ENCODE measurements around the gene LIPM.
A peak's percentile ranks its signal among the peaks of the same experiment; 100 is the strongest.

The LIPM gene

DNA sequence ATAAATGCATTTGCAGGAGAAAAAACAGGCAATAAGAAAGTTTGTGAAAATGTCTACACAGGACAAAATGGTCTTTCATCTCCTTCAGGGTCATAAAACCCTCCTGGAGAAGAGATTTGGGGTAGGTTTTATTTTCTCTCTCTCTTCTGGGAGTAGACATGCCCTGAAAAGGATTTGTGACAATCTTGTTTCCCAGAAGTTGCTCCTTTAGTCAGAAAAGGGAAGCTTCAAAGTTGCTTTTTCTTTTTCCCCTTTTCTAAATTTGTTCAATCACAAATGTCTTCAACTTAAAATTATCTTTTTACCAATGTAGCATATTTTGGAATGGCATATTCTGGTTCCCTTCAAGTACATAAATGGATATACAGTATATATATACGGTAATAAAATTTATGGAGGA is 58.5 kb downstream of the LIPM start:
- TF ChIP-seq GATA1 (IDR thresholded peaks at IDR 0.05; ENCODE audit: low read depth, low read length) (no peak), POLR2A (IDR thresholded peaks at IDR 0.05; ENCODE audit: low read length) (no peak)

DNA sequence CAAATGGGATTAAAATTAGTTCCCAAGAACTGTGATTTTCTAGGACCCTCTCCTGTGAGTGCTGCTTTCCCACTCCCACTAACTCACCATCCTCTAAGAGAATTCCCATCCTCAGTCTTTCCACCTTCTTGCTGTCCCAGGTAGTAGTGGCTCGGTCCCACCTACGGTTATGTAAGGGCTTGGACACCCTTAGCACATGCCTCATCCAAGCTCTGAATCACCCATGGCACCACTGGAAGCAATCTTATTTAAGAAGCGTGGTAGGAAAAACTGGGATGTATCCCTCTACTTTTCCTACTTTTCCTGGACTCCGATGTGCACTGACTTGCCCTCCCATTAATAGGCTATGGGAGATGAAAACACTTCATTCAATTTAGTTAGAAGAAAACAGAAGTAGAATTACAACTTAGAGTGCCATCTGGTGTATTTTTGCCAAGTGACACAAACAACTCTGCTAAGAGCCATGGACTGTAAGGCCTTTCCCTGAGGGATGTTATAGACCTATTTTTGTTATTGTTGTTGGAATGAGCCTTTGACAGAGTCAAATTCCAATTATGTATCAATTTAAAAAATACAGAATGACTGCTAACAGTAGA is 62.8 kb downstream of the LIPM start:
- TF ChIP-seq GATA1 (IDR thresholded peaks at IDR 0.05; ENCODE audit: low read depth, low read length) = no peak
- no peak for TF ChIP-seq POLR2A (IDR thresholded peaks at IDR 0.05; ENCODE audit: low read length)
- DNase-seq = peak in 1 of 2 experiments; percentile 1

More for the DNA sequence above, 58.5 kb downstream of the LIPM start:
- no peak for DNase-seq

DNA sequence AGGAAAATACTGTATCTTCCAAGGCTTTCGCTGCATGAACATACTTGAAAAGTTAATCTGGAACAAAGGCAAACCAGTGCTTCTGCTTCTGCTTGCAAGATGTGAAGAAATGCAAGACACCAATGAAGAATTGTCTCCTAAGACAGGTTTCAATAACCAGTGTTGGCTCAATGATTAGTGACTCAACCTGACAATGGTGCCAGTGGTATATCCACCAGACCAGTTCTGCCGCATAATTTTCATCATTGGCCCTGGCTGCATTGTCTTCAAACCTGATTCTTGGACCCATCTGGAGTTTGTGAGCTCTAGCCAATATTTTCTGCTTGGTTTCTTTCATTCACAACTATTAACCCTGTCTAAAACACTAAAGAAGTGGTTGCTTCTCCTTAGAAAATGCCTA is 63.9 kb downstream of the LIPM start:
- TF ChIP-seq GATA1 (IDR thresholded peaks at IDR 0.05; ENCODE audit: low read depth, low read length) (no peak), POLR2A (IDR thresholded peaks at IDR 0.05; ENCODE audit: low read length) (no peak)
- no peak for DNase-seq

DNA sequence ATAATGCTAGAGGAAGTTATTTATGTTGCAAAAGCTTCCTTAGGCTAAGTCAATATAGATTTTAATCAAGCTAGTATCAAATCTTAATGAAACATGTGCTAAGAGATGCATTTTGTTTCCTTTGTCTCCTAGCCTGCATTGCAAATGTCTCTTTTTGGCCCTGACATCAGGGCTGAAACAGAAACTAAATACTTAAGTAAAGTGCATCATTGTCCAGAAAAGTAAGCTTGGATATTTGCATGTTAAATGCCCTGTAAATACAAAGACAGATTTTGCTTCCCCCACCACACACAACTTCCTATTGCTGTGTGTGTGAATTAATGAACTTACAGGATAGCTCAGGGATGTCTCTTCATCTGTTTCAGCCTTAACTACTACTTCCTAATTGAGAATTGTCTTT is 67.6 kb downstream of the LIPM start:
- no peak for DNase-seq
- no peak for TF ChIP-seq GATA1 (IDR thresholded peaks at IDR 0.05; ENCODE audit: low read depth, low read length)
- TF ChIP-seq POLR2A (IDR thresholded peaks at IDR 0.05; ENCODE audit: low read length) = no peak

Measured in erythroblast (primary cell).